ENCODE measurements around the gene MEX3D.
A peak's percentile ranks its signal among the peaks of the same experiment; 100 is the strongest.

The MEX3D gene

DNA sequence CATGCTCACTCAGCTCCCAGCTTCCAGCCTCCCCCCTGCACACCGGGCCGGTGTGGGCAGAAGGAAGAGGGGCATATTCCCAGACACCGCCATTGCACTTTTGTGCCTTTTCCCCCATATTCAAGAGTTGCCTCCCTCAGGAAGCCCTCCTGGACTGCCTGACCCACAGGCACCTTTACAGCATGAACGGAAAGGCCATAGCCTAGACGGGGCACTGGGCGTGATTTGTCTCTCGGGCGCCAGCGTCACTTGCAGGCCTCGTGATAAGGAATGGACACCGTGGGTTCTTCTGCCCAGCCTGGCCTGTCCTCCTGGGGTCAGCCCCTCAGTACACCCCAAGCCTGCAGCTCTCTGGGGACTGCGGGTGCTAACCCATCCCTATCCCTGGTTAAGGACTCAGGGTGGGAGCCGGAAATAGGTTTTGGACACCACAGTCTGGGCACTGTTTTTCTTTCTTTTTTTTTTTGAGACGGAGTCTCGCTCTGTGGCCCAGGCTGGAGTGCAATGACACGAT, 38.1 kb upstream of the MEX3D start:
- Histone ChIP-seq H3K9me3 (replicated peaks in 1 of 2; ENCODE audit: control insufficient read depth in 2 of 2, insufficient read depth in 1 of 2, low read depth in 1 of 2, low read length in 2 of 2) (no peaks in the 10 kb centered on the region), H3K27me3 (ENCODE audit: control insufficient read depth in 3 of 3, insufficient read depth in 3 of 3, low read depth in 1 of 3, low read length in 3 of 3) (no peaks in the 10 kb centered on the region), H2BK120ac (ENCODE audit: low read depth, low read length) (no peak overlapping the region), H3K79me1 (ENCODE audit: low read depth, low read length) (peaks cover 8% of the 10 kb centered on the region), H3K4me3 (ENCODE audit: low read length in 2 of 2) (peak overlapping the region; percentile 85 to 86), H2AK5ac (ENCODE audit: low read depth, low read length) (peak overlapping the region; percentile 53), H2AFZ (ENCODE audit: low read length) (peak overlapping the region; percentile 86), H4K91ac (ENCODE audit: low read depth, low read length, poor library complexity) (no peak overlapping the region), H3K4ac (ENCODE audit: low read length) (no peak overlapping the region), H2BK15ac (ENCODE audit: low read length) (peak overlapping the region; percentile 22), H3K9ac (ENCODE audit: low read depth, low read length, poor library complexity) (peak overlapping the region; percentile 82), H3K23ac (ENCODE audit: low read depth, low read length, poor library complexity) (peak overlapping the region; percentile 37), H3K4me1 (ENCODE audit: control insufficient read depth in 2 of 2, insufficient read depth in 1 of 2, low read depth in 1 of 2, low read length in 2 of 2) (peaks cover 9 to 10% of the 10 kb centered on the region in 2 donors), H3K18ac (ENCODE audit: low read length) (peak overlapping the region; percentile 69), H3K27ac (replicated peaks; ENCODE audit: low read length) (peak overlapping the region; percentile 79), H3K36me3 (replicated peaks in 1 of 2; ENCODE audit: control insufficient read depth in 2 of 2, insufficient read depth in 2 of 2, low read length in 2 of 2) (peaks cover 16 to 30% of the 10 kb centered on the region in 2 donors), H3K14ac (ENCODE audit: low read length) (peak overlapping the region; percentile 48), H2BK5ac (ENCODE audit: low read length) (peak overlapping the region; percentile 8), H4K8ac (ENCODE audit: low read depth, low read length) (peak overlapping the region; percentile 70), H3K4me2 (ENCODE audit: insufficient read depth, low read length, poor library complexity, severe bottlenecking) (peak overlapping the region; percentile 84), H2BK12ac (ENCODE audit: low read length) (no peak overlapping the region)
- no CpG with 5 or more reads among the region's 16 CpGs for WGBS, 2 donors (ENCODE audit: extremely low coverage in 2 of 2, insufficient read length in 2 of 2, insufficient replicate concordance in 1 of 2)
- DNase-seq (ENCODE audit: low spot score), result no peak

DNA sequence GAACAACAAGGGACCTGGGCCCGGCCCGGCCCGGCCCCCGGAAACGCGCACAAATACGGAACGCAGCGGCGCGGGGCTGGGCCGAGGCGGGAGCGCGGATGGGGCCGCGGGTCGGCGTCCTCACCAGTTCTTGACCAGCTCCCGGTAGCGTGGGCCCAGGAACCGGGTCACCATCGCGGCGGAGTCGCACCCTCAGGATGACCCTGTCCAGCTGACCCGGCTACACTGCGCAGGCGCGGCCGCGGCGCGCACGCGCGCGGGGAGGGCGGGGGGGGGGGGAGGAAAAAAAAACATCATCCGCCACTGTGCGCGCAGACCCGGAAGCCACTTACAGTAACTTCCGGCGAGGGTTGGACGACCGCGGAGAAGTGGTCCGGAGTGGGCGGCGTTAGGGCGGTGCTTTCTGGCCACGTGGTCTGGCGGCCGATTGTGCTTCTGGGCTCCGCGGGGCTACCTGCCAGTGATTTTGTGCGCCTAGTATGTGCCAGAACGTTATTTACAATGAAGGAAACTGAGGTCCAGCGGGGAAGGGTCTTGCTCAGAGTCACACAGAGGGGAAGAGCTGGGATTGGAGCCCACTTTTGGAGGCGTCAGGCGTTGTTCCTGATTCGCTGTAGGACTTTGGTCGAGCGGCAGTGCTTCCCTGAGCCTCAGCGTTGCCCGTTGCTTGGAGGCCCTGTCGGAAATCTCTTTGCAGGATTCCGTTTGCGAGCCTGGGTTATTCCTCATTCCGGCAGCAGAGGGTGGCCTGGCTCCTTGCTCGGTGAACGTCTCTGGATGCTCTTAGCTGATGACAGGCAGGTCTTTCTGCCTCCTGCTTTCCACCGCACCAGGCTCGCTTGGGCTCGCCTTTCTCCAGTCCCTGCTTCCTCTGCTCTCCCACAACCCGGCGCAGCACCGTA, 37.4 kb upstream of the MEX3D start, which contains the start of gene UQCR11:
Gene UQCR11 (minus strand): TSS at position 227 of the 902 bp plus-strand sequence. CDS start 53 bp downstream, at position 174.
- Histone ChIP-seq H4K8ac (ENCODE audit: low read depth, low read length) (peak within 1 kb of the TSS; percentile 70), H2BK120ac (ENCODE audit: low read depth, low read length) (peak within 1 kb of the TSS; percentile 35), H3K27ac (replicated peaks; ENCODE audit: low read length) (peak within 1 kb of the TSS; percentile 79), H2BK15ac (ENCODE audit: low read length) (peak within 1 kb of the TSS; percentile 93), H3K9me3 (replicated peaks in 1 of 2; ENCODE audit: control insufficient read depth in 2 of 2, insufficient read depth in 1 of 2, low read depth in 1 of 2, low read length in 2 of 2) (no peaks in the 10 kb centered on the region), H3K14ac (ENCODE audit: low read length) (peak within 1 kb of the TSS; percentile 82), H2AFZ (ENCODE audit: low read length) (peak within 1 kb of the TSS; percentile 86), H3K27me3 (ENCODE audit: control insufficient read depth in 3 of 3, insufficient read depth in 3 of 3, low read depth in 1 of 3, low read length in 3 of 3) (no peaks in the 10 kb centered on the region), H3K79me1 (ENCODE audit: low read depth, low read length) (peaks cover 8% of the 10 kb centered on the region), H4K91ac (ENCODE audit: low read depth, low read length, poor library complexity) (no peak within 1 kb of the TSS), H3K18ac (ENCODE audit: low read length) (peak within 1 kb of the TSS; percentile 98), H2BK12ac (ENCODE audit: low read length) (no peak within 1 kb of the TSS), H3K4me3 (ENCODE audit: low read length in 2 of 2) (peak within 1 kb of the TSS; percentile 85 to 98), H2BK5ac (ENCODE audit: low read length) (peak within 1 kb of the TSS; percentile 8), H3K9ac (ENCODE audit: low read depth, low read length, poor library complexity) (peak within 1 kb of the TSS; percentile 99), H3K4me1 (ENCODE audit: control insufficient read depth in 2 of 2, insufficient read depth in 1 of 2, low read depth in 1 of 2, low read length in 2 of 2) (peaks cover 9 to 10% of the 10 kb centered on the region in 2 donors), H3K4me2 (ENCODE audit: insufficient read depth, low read length, poor library complexity, severe bottlenecking) (peak within 1 kb of the TSS; percentile 91), H2AK5ac (ENCODE audit: low read depth, low read length) (peak within 1 kb of the TSS; percentile 98), H3K23ac (ENCODE audit: low read depth, low read length, poor library complexity) (peak within 1 kb of the TSS; percentile 55), H3K4ac (ENCODE audit: low read length) (peak within 1 kb of the TSS; percentile 37), H3K36me3 (replicated peaks in 1 of 2; ENCODE audit: control insufficient read depth in 2 of 2, insufficient read depth in 2 of 2, low read length in 2 of 2) (peaks cover 12 to 23% of the 10 kb centered on the region in 2 donors)
- no CpG with 5 or more reads among the region's 79 CpGs for WGBS, 2 donors (ENCODE audit: extremely low coverage in 2 of 2, insufficient read length in 2 of 2, insufficient replicate concordance in 1 of 2)
- DNase-seq (ENCODE audit: low spot score), result peak; percentile 91

DNA sequence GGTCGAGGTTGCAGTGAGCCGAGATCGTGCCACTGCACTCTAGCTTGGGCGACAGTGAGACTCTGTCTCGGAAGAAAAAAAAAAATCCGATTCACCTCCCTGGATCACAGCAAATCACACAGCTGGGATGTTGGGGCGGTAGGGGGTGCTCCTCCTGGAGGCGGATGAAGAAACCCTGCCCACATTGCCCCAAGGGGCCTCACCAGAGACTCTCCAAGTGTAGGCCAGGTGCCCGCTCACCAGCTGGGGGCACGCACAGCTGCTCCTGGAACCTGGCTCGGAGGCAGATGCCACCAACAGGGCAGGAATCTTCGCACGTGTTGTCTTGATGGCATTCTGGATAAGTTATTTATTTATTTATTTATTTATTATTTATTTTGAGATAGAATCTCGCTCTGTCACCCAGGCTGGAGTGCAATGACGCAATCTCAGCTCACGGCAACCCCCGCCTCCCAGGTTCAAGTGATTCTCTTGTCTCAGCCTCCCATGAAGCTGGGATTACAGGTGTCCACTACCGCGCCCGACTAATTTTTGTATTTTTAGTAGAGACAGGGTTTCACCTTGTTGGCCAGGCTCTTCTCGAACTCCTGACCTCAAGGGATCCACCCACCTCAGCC, 34.1 kb upstream of the MEX3D start:
- H3K18ac ChIP-seq (ENCODE audit: low read length), result no peak overlapping the region
- no peak overlapping the region for H3K14ac ChIP-seq (ENCODE audit: low read length)
- no peak for DNase-seq (ENCODE audit: low spot score)
- H3K4ac ChIP-seq (ENCODE audit: low read length), result no peak overlapping the region
- no peak overlapping the region for H2BK12ac ChIP-seq (ENCODE audit: low read length)
- no peak overlapping the region for H4K8ac ChIP-seq (ENCODE audit: low read depth, low read length)
- no peak overlapping the region for H2AK5ac ChIP-seq (ENCODE audit: low read depth, low read length)
- no peak overlapping the region for H4K91ac ChIP-seq (ENCODE audit: low read depth, low read length, poor library complexity)
- no peaks in the 10 kb centered on the region for H3K9me3 ChIP-seq (replicated peaks in 1 of 2; ENCODE audit: control insufficient read depth in 2 of 2, insufficient read depth in 1 of 2, low read depth in 1 of 2, low read length in 2 of 2)
- no peak overlapping the region for H2AFZ ChIP-seq (ENCODE audit: low read length)
- H2BK120ac ChIP-seq (ENCODE audit: low read depth, low read length), result no peak overlapping the region
- peaks cover 20% of the 10 kb centered on the region for H3K79me1 ChIP-seq (ENCODE audit: low read depth, low read length)
- H3K27ac ChIP-seq (replicated peaks; ENCODE audit: low read length), result no peak overlapping the region
- H2BK15ac ChIP-seq (ENCODE audit: low read length), result no peak overlapping the region
- no peak overlapping the region for H2BK5ac ChIP-seq (ENCODE audit: low read length)
- peaks cover 9 to 10% of the 10 kb centered on the region in 2 donors for H3K4me1 ChIP-seq (ENCODE audit: control insufficient read depth in 2 of 2, insufficient read depth in 1 of 2, low read depth in 1 of 2, low read length in 2 of 2)
- H3K27me3 ChIP-seq (ENCODE audit: control insufficient read depth in 3 of 3, insufficient read depth in 3 of 3, low read depth in 1 of 3, low read length in 3 of 3), result no peaks in the 10 kb centered on the region
- no peak overlapping the region for H3K4me2 ChIP-seq (ENCODE audit: insufficient read depth, low read length, poor library complexity, severe bottlenecking)
- WGBS, 2 donors (ENCODE audit: extremely low coverage in 2 of 2, insufficient read length in 2 of 2, insufficient replicate concordance in 1 of 2), result no CpG with 5 or more reads among the region's 21 CpGs
- no peak overlapping the region for H3K9ac ChIP-seq (ENCODE audit: low read depth, low read length, poor library complexity)
- no peak overlapping the region for H3K4me3 ChIP-seq (ENCODE audit: low read length in 2 of 2)
- peak overlapping the region; percentile 43 for H3K23ac ChIP-seq (ENCODE audit: low read depth, low read length, poor library complexity)
- peaks cover 21 to 34% of the 10 kb centered on the region in 2 donors for H3K36me3 ChIP-seq (replicated peaks in 1 of 2; ENCODE audit: control insufficient read depth in 2 of 2, insufficient read depth in 2 of 2, low read length in 2 of 2)
